Fibroblast of skin of left biceps (primary cell): ENCODE results near the gene RGS7.

Experiments used
- DNase-seq, 2 experiments: peaks; one replicate each; pipeline ENCODE4 v3.0.0-alpha.2; 2013; ENCODE audit warnings: low read depth in 2 of 2

RGS7 gene

DNA sequence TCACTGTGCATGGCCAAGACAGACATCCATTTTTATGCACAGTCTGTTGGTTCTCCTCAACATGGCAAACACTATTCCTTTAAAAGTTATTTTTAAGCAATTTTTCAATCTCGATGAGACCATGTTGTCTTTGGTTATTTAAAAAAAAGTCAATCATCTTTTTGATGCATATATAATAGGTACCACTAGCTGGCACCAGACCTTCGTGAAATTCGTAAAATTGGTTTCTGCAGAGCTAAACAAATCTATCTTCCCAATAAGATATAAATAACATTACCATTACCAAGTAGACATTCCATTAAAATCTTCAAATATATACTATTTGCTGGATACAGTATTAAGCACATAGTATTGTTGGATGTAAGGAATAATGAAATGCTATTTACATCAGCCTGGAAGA is 525.1 kb downstream of the RGS7 start:
- no peak for DNase-seq

DNA sequence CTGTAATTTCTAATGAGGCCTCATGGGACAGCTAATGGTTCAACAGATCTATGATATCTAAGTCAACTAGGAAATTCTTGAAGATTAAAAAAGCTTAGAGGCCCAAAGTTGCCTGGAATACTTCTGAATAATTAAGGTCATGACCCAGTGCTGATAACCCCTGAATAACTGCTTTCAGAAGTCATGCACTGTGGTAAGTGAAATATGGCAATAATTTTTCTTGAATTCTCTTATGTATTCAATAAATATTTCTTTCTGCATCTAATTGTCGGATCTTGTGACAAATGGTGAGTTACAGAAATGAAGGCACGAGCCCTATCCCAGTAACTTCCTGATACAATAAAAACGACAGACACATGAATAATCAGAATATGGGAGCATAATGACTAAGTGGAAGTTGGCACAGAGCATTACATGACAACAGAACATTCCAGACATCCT is 525.8 kb downstream of the RGS7 start:
- peak; percentile 48 to 54 for DNase-seq

DNA sequence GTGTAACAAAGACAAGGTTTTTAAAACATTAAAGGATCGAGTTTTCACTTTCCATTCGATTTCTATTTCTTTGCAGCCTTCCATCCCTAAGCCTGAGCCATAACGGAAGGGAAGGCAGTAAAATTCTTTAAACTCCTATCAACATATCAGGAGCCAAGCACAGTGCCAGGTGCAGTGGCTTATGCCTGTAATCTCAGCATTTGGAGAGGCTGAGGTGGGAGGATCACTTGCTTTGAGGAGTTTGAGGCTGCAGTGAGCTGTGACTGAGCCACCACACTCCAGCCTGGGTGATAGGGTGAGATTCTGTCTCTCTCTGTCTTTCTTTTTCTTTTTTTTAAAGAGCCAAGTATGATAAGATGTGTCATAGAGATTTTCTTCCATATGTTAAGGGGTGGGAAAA is 527.5 kb downstream of the RGS7 start:
- DNase-seq: no peak

DNA sequence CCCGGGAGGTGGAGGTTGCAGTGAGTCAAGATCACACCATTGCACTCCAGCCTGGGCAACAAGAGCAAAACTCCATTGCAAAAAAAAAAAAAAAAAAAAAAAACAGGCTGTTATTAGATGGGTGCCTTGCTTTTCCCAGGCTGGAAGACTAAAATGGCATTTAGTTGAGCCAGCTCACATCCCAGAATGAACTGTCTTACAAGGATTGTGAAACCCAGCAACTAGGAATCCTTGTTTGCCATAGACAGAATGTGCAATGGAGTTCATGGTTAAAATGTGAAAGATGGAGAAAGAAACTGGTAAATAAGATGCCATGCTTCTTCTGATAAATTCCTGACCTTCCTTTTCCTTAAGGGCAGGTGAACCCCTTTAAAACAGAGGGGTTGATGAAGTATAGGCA is 529.2 kb downstream of the RGS7 start:
- DNase-seq: no peak

- DNase-seq: no peak
These were observed 532.8 kb downstream of the RGS7 start for GRCh38 chr1:240824238-240824637.

GRCh38 chr1:240823357-240823756 is 533.6 kb downstream of the RGS7 start:
- no peak for DNase-seq

DNA sequence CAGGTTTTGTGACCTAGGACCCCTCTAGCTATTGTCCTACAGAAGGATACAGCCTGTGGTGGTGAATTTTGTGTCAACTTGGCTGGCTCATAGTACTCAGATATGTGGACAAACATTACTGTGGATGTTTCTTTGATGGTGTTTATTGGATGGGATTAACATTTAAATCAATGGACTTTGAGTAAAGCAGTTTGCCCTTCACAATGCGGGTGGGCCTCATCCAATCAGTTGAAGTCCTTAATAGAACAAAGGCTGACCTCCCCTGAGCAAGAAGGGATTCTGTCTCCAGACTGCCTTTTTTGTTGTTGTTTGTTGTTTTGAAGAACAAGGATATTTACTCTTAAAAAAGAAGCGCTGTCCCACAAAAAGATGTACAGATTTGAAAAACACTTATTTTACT is 535.1 kb downstream of the RGS7 start:
- DNase-seq: no peak

DNA sequence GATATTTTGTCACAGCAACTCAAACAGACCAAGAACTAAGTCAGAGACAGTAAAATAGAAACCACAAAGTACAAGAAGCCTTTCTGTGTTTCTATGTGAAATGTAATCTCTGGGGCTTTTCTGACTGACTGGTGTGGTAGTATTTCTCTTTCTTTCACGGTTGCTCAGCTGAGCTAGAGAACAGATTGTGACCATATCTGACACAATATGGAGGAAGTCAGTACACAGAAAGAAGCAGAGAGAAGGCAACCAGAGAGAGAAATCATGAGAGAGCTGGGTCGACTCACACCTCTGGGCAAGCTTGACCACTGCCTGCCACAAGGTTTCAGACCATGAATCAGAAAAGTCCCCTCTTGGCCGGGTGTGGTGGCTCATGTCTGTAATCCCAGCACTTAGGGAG is 536.2 kb downstream of the RGS7 start:
- DNase-seq: no peak

DNA sequence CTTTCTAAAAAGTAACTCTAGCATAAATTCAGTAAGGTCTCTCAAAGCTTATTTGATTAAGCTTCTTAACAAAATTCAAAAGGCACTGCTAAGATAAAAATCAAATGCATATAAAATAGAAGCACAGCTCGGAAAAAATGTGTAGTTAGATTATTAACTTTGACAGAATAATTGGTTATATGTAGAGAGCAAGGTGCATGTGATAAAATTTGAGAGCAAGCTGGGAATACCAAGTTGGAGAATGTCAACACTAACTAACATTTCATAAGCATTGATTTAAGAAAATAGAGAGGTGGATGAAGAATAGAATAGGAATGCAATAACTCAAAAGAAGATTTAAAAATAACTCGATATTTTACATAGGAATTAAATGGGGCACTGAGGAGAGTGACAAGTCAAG is 540.5 kb downstream of the RGS7 start:
- DNase-seq: no peak

GRCh38 chr1:240813720-240814119 is 543.3 kb downstream of the RGS7 start:
- no peak for DNase-seq

DNA sequence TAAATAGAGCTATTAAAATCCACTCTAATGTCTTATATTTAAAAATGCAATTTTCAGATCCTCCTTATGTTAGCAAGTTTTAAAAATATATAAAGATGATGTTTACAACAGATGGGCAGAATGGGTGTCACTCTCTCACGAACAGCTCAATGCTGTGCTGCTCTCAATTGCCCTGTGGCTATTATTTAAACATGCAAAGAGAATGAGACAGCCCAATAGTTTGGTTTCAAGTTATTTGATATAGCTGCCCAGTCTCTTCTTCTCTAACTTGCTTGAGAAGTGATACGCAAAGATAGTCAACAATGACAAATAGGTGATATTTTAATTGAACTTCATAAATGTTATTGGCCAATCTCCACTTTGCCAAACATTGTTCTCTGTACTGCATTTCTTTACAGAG is 545.7 kb downstream of the RGS7 start:
- no peak for DNase-seq

GRCh38 chr1:240808381-240808780 is 548.6 kb downstream of the RGS7 start:
- DNase-seq: no peak

- no peak for DNase-seq
These were observed 550.7 kb downstream of the RGS7 start for GRCh38 chr1:240806200-240806745.

- peak; percentile 26 to 27 for DNase-seq
These were observed 552.5 kb downstream of the RGS7 start for GRCh38 chr1:240804475-240804874.

DNA sequence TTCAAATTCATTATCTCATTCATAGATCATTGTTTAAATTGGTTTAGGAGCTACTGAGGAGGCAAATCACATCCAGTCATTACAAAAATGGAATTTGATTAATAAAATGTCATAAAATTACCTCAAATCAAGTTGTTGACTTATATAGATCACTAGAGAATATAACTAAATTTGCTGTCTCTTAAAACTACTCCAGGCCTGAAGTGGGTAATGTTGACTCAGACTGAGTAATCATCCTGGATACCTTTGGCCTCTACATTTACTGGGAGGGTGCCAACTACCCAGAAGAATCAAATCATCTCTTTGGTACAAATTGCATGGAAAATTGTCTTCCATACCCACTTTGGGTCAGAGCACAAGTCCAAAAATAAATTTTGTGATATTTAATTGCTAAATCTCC is 553.9 kb downstream of the RGS7 start:
- DNase-seq: peak; percentile 17 to 20

DNA sequence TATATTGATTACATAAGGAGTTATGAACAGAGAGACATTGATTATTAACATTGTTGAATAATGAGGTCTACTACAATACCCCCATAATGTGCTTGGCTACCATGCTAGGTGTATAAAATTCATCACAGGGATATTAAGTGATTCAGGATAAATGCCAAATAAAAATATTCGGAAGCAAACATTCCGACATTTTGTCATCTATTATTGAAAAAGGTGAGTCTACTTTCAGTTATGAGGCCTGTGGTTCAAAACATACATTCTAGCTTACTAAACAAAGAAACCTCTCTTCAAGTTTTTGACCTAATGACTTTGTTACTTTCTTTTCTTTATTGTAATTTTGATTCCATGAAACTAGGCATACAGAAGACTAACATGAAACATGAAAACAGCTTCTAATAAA is 554.7 kb downstream of the RGS7 start:
- no peak for DNase-seq

DNA sequence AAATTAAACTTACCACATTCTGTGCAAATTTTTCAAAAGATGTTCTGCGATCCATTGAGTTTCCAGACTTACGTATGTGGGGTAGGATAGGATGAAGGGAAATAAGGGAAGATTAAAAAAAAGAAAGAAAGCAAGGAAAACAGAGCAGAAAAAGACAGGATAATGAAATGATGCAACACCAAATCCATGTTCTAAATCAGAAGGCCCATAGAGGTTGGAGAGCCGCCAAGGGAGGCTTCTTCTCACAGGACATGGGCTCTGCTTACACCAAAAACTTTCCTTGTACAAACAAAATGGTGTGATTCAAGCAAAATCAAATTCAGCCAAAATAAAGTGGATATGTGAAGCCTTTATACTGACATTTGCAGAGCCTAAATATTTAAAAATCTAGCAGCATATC is 555.6 kb downstream of the RGS7 start:
- DNase-seq: peak; percentile 26 to 30

GRCh38 chr1:240800291-240800690 is 556.7 kb downstream of the RGS7 start:
- DNase-seq: no peak

GRCh38 chr1:240797050-240797449 is 560.0 kb downstream of the RGS7 start:
- no peak for DNase-seq

DNA sequence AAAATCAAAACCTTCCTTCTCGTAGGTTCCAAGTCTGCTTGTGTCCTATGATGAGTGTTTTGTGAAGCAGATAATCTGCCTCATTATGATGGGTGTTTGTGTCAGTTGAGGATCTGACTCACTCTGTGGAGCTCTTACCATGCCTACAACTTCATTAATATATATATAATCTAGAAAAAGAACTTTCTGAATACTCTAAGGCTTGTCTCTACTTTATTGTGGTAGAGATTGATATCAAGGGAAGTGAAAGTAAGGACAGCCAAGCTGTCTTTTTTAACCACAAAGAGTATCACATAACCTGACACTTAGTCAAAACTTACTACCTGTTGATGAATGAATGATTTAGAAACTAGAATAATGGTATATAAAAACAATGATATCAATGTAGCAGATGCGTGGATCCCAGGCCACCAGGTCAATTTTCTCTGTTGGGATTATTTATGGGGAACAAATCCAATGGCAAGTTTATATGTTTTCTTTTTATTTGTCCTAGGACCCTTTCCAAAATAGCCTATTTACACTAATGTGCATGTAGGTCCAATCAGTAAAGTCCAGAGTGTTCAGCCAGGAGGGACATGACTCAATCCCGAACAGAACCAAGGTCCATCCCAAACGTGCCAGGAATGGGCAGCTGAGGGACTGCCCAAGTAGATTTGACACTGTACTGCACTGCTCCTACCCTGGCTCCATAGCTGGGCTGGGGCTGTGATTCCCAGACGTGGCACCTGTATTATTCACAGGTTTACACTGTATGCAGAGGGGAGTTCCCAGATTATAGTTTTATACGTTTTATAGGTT is 562.8 kb downstream of the RGS7 start:
- DNase-seq: no peak

- no peak for DNase-seq
These were observed 564.0 kb downstream of the RGS7 start for GRCh38 chr1:240792915-240793529.

DNA sequence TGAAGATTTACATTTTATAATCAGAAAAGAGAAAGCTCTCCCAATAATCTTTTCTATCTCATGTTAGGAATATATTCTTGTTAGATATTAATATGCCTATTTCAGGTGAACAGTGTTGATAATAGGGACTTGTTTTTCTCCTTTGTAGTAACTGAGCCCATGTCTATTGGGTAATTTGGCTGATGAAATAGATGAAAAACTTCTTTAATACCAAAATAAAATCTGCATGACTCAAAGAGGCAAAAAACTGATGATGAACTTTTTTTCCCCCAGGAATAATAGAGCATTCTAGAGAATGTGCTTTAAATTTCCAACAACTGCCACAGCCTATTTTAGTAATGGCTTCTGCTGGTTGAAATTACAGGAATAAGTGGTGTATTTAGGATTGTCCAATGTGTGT is 566.1 kb downstream of the RGS7 start:
- peak in 1 of 2 experiments; percentile 9 for DNase-seq

DNA sequence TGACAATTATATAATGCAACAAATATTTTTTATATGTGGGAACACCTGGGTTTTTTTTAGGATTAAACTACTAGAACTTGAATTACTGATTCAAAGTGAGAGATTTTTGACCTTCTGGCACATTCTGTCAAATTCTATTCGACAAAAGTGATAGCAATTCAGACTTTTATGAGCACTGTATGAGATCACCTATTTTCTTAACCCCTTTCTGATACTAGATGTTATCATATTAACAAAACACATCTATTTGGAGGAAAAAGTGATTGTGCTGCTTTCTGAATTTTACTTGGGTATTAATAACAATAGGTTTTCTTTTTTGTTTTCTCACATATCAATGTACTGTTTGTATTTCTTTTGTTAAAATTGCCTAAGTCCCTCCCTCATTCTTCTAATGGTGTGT is 570.1 kb downstream of the RGS7 start:
- no peak for DNase-seq
